BE2C (cell line): ENCODE measurements around the gene WASHC4.
"Not testable (repeated sequence)": the region's sequence is repeated elsewhere in the genome, so short reads cannot be mapped to it uniquely, and the experiment has no call there.

Experiments
- DNase-seq: peaks from one replicate; pipeline ENCODE4 v3.0.0-alpha.2; 2020
- H3K27me3 ChIP-seq: fragments of 250-450 bp; sonication (Bioruptor Pico); 2 replicates; pipeline ENCODE4 v1.5.1; 2020; ENCODE audit warnings: mild to moderate bottlenecking
- H3K36me3 ChIP-seq: fragments of 250-450 bp; sonication (Bioruptor Pico); 2 replicates; pipeline ENCODE4 v1.5.1; 2020; ENCODE audit warnings: mild to moderate bottlenecking
- H3K4me1 ChIP-seq: fragments of 250-450 bp; sonication (Bioruptor Pico); 2 replicates; pipeline ENCODE4 v1.5.1; 2020
- H3K4me3 ChIP-seq: 2 replicates; pipeline ENCODE4 v1.5.1; 2011; ENCODE audit warnings: low read depth, low read length
- H3K9me3 ChIP-seq: fragments of 250-450 bp; sonication (Bioruptor Pico); 2 replicates; pipeline ENCODE4 v1.5.1; 2020
- CTCF ChIP-seq: IDR thresholded peaks from 2 replicates; pipeline ENCODE4 v1.5.1; 2012; ENCODE audit warnings: mild to moderate bottlenecking, low read depth, low read length

WASHC4 gene

DNA sequence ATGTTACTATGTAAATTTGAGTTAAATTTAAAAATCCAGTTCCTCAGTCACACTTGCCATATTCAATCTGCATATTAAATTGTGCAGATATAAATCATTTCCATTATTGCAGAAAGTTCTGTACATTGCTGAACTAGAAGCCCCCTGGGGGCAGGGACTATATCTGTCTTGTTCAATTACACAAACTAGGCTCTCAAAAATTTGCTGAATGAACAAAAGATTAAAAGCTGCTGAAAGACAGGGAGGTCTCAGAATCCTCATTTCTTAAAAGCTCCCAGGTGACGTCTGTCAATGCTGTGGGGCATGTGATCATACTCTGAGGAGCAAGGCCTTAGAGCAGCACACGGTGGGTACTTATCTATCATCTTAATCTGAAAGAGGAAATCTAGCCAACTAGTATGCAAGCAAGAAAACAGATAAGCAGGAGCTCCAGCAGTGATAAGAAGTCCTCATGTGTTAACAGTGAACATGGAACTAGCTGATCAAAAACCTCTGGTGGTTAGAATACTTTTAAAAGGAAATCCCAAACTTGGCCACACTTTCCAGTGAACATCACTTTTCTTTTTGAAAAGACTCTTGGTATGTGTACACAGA lies 68.0 kb downstream of the WASHC4 start:
- Histone ChIP-seq H3K27me3 (no peaks in the 10 kb centered on the region), H3K9me3 (no peaks in the 10 kb centered on the region), H3K4me3 (no peak overlapping the region), H3K36me3 (peaks cover 6% of the 10 kb centered on the region), H3K4me1 (no peaks in the 10 kb centered on the region)
- TF ChIP-seq CTCF, result no peak
- no peak for DNase-seq

DNA sequence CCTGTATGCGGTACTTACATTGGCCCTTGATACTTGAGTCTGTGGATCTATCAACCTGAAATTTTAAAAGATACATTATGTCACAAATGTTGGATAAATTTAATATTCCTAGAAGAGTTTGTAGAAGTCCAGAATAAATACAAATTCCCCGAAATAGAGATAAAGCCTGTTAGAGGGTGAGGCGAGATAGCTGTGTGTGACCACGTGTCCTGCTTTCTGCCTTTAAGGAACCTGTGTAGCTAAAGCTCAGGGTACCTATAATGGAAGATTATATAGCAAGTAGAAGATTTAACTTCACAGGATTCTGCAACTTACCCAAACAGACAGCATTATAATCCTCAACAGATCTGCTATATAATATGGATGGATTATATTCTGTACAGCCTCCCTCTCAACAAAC lies 69.7 kb downstream of the WASHC4 start:
- no peaks in the 10 kb centered on the region for H3K9me3 ChIP-seq
- H3K4me1 ChIP-seq, result no peaks in the 10 kb centered on the region
- no peaks in the 10 kb centered on the region for H3K27me3 ChIP-seq
- H3K36me3 ChIP-seq, result peaks cover 6% of the 10 kb centered on the region; the same call in 1 of the 2 replicates
- no peak overlapping the region for H3K4me3 ChIP-seq
- TF ChIP-seq CTCF, result no peak
- no peak for DNase-seq

DNA sequence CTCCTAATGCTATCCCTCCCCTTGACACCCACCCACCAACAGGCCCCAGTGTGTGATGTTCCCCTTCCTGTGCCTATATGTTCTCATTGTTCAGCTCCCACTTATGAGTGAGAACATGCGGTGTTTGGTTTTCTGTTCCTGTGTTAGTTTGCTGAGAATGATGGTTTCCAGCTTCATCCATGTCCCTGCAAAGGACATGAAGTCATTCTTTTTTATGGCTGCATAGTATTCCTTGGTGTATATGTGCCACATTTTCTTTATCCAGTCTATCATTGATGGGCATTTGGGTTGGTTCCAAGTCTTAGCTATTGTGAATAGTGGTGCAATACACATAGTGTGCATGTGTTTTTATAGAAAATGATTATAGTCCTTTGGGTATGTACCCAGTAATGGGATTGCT lies 71.6 kb downstream of the WASHC4 start:
- not testable (repeated sequence) for DNase-seq, H3K4me3 ChIP-seq, H3K27me3 ChIP-seq, H3K36me3 ChIP-seq, H3K4me1 ChIP-seq, H3K9me3 ChIP-seq

- not testable (repeated sequence) for H3K4me1 ChIP-seq, DNase-seq, H3K4me3 ChIP-seq, H3K27me3 ChIP-seq, H3K9me3 ChIP-seq
- peaks cover 14% of the 10 kb centered on the region for H3K36me3 ChIP-seq
These were observed 75.9 kb downstream of the WASHC4 start for GRCh38 chr12:105183406-105183805.

DNA sequence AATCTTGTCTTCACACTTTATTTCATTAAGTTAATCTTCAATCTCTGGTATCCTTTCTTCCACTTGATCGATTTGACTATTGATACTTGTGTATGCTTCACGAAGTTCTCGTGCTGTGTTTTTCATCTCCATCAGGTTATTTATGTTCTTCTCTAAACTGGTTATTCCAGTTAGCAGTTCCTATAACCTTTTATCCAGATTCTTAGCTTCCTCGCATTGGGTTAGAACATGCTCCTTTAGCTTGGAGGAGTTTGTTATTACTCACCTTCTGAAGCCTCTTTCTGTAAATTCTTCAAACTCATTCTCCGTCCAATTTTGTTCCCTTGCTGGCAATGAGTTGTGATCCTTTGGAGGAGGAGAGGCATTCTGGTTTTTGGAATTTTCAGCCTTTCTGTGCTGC lies 76.4 kb downstream of the WASHC4 start:
- not testable (repeated sequence) for H3K9me3 ChIP-seq, H3K27me3 ChIP-seq, H3K4me1 ChIP-seq, H3K4me3 ChIP-seq, DNase-seq
- H3K36me3 ChIP-seq, result peaks cover 14% of the 10 kb centered on the region

GRCh38 chr12:105189293-105189692 lies 81.8 kb downstream of the WASHC4 start:
- peaks cover 3% of the 10 kb centered on the region; the same call in 1 of the 2 replicates for H3K4me1 ChIP-seq
- peaks cover 18% of the 10 kb centered on the region for H3K36me3 ChIP-seq
- H3K27me3 ChIP-seq, result no peaks in the 10 kb centered on the region
- no peak overlapping the region for H3K4me3 ChIP-seq
- H3K9me3 ChIP-seq, result no peaks in the 10 kb centered on the region; the same call in 1 of the 2 replicates
- no peak for TF ChIP-seq CTCF
- DNase-seq, result no peak

- TF ChIP-seq CTCF, result no peak
- Histone ChIP-seq H3K9me3 (no peaks in the 10 kb centered on the region), H3K4me1 (peaks cover 3% of the 10 kb centered on the region; the same call in 1 of the 2 replicates), H3K36me3 (peaks cover 6% of the 10 kb centered on the region; the same call in 1 of the 2 replicates), H3K4me3 (no peak overlapping the region), H3K27me3 (no peaks in the 10 kb centered on the region)
- no peak for DNase-seq
These were observed 83.0 kb downstream of the WASHC4 start for GRCh38 chr12:105190530-105190929.
